Measurements from ENCODE around the gene TOM1L2.

Gene TOM1L2

DNA sequence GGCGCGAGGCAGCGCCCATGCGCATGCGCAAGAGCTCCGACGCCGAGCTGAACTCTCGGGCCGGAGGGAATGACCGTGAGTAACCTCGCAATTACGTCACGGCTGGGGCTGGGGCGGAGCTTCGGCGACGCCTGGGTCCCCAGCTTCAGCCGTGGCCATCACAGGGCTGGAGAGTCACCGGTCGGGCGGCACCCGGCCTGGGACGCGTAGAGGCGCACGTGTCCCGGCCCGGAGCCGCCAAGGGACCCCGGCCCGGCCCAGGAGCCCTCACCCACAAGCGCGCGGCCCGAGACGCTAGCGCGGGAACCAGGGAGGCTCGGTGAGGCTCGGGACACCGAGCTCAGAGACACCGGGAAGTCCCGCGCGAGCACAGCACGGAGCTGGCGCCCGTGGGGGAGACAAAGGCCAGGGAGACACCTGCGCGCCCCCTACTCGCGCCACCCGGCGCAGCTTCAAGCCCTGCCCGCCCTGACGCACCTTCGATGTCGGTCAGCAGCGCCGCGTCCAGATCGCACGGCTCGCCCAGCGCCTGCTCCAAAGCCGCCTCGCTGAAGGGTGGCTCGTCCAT lies 135.9 kb downstream of the TOM1L2 start:
- peak; percentile 89 to 98 for DNase-seq (ENCODE audit: low read depth in 2 of 2)

DNA sequence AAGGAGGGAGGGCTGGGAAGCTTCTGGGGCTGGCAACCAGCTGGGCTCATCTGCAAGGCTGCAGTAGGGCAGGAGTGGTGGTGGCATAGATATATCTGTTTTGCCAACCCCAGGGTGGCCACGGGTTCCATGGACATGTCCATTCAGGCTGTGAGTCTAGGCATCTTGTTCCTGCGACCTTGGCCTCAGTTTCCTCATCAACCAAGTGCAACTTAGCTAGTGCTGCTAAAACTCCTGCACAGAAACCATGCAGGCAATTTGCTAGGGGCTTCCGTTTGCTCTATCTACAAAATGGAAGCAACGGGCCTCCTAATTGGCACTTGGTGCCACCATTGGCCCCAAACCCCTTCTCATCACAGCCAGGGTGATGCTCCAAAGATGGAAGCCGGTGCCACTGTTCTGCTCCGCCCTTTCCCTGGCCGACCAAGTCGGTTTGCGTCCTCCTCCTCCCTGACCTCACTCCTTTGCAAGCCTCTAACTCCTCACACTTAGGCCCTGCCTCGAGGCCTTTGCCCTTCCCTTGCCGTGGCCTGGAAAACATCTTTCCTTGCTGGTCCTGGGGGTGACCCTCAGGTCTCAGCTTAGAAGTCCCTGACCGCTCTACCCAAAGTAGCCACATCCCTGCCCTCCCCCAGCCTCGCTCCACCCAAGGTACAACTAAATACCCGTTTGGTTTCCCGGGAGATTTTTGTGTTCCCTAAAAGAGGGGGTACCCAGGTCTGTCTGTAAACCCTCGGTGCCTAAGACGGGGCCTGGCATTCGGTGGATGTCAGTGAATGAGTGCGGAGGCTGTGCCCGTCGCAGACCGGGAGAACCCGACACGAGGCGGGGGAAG lies 136.6 kb downstream of the TOM1L2 start:
- no peak for DNase-seq (ENCODE audit: low read depth in 2 of 2)

DNA sequence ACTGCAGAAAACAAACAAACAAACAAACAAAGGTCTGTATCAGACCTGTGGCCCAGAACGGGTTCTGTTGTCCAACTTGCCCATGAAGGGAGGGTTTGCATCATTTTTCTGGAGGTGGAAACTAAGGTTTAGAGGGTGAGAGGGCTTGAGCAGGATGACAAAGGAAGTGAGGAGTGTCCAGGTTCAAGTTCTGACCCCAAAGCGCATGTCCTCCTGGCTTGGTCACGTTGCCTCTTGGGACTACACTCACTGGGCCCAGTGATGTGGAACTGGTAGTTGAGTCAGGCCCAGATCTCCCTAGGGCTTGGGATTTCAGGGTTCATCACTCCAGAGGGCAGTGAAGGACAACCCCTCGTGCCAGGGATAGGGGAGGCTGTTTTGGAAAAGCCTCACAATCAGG lies 137.2 kb downstream of the TOM1L2 start:
- DNase-seq (ENCODE audit: low read depth in 2 of 2) = no peak

DNA sequence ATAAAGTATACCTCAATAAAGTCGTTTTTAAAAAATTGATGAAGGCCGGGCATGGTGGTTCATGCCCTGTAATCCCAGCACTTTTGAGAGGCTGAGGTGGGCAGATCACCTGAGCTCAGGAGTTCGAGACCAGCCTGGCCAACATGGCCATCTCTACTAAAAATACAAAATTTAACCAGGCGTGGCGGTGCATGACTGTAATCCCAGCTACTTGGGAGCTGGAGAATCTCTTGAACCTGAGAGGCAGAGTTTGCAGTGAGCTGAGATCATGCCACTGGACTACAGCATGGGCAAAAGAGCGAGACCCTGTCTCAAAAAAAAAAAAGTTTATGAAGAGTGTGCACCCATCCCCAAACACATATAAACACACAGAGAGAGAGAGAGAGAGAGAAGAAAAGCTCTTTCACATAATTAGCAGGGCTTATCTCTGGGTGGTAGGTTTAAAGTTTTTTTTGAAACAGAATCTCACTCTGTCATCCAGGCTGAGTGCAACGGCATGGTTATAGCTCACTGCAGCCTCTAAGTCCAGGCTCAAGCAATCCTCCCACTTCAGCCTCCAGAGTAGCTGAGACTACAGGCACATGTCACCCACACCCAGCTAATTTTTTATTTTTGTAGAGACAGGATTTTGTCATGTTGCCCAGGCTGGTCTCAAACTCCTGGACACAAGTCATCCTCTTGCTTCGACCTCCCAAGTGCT lies 138.4 kb downstream of the TOM1L2 start:
- DNase-seq (ENCODE audit: low read depth in 2 of 2) = no peak

DNA sequence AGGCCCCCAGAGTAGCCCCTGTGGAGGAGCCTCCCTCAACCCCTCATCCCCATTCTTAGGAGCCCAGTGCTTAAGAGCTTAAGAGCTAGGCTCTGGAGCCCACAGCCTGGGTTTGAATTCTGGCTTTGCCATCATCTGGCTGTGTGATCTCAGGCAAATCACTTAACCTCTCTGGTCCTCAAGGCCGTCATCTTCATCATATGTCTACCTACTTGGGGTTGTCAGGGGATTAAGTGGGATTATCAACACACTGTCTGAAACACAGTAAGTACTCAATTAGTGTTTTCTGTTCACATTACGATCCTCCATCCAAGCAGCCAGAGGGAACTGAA lies 140.2 kb downstream of the TOM1L2 start:
- no peak for DNase-seq (ENCODE audit: low read depth in 2 of 2)

DNA sequence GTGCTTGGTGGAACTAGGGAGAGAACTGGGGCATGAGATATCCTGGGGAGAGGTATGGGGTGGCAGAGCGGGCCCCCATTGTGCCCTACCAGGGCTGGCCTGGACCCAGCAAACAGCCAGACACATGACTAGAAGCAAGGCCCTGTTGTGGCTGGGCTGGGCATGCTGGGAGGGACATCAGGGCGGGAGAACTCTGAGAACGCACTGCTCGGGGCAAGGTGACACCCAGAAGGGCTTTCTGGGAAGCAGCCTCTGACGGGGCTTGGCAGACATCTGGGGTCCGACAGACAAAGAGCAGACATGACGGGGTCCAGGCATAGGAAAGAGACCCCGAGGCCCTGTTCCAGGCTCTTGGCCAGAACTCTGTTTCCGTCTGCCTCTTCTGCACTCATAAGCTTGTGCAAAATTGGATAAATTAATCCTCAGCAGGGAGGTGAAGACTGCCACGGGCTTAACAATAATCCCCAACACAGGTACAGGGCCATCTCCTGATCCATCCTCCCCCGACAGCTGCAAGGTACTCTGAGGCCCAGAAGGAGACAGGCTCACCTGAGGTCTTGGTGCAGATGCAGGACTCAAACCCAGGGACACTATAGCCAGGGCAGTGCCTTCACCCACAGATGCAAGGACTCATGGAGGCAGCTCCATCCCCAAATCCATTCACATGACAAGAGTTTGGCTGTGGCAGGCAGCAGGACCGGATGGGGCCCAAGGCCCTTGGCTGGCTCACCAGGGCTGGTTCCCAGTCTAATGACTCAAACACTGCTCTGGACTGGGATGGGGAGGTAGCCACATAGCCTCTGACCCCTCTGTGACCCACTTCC lies 140.8 kb downstream of the TOM1L2 start:
- DNase-seq (ENCODE audit: low read depth in 2 of 2) = no peak

DNA sequence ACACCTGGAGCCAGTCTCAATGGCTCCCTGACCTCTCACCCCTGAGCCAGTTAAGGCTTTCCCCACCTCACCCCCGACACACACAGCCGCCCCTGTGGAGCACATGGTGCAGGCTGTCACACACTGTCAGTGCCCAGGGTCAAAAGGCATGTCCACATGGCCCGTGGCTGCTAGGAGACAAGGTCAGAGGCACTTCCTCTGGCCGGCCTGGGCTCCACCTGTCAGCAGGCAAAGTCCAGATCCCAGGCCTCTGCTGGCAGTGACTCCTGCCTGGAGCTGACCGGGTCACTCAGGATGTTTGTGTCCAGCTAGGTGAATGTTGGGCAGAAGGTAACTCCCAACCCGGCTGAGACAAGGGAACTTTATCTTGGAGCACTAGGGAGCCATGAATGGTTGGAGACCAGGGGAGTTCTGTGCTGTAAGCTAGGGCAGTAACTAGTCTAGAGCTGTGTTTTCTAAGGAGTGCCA lies 141.4 kb downstream of the TOM1L2 start:
- no peak for DNase-seq (ENCODE audit: low read depth in 2 of 2)

DNA sequence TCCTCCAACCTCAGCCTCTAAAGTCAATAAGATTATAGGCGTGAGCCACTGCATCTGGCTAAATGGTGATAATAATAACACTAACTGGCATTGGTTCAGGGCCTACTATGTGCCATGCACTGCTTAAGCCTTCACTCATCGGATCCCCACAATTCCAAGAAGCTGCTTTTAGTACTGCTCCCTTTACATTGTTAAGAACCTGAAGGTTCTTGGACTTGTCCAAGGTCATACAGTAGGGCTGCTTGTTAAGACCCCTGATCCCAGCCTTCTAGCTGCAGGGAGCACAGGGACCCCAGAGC lies 142.0 kb downstream of the TOM1L2 start:
- no peak for DNase-seq (ENCODE audit: low read depth in 2 of 2)

DNA sequence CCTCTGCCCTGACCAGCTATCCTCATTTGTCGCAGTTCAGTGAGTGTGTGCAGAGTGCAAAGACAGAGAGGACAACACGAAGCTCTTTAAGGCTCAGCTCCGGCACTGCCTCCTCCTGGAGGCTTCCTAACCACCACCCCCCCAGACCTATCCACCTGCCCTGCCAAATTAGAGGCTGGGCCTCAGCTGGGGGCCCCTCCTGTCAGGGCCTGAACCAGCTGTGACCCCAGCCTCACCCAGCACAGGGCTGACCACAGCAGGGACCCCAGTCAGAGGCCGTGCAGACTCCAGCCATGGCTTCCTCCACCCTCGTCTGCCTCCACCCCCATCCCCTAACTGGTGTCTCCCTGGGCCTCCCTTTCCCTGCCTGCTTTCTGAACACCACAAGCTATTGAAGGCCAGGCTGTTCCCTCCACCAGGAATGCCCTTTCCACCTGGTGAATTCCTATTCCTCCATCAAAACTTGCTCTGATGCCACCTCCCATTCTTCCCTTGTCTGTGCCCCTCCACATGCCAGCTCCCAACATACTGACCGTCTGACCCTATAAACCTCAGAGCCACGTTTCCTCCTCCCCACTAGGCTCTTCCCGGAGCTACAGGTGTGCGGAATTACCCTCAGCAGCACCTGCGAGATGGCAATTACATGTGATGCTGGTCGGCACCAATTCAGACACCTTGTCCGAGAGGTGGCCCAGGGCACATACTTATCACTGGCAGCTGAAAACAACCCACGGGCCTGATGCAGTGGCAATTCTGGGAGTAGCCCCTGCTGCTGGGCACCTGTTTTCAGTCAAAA lies 144.2 kb downstream of the TOM1L2 start:
- DNase-seq (ENCODE audit: low read depth in 2 of 2) = no peak

DNA sequence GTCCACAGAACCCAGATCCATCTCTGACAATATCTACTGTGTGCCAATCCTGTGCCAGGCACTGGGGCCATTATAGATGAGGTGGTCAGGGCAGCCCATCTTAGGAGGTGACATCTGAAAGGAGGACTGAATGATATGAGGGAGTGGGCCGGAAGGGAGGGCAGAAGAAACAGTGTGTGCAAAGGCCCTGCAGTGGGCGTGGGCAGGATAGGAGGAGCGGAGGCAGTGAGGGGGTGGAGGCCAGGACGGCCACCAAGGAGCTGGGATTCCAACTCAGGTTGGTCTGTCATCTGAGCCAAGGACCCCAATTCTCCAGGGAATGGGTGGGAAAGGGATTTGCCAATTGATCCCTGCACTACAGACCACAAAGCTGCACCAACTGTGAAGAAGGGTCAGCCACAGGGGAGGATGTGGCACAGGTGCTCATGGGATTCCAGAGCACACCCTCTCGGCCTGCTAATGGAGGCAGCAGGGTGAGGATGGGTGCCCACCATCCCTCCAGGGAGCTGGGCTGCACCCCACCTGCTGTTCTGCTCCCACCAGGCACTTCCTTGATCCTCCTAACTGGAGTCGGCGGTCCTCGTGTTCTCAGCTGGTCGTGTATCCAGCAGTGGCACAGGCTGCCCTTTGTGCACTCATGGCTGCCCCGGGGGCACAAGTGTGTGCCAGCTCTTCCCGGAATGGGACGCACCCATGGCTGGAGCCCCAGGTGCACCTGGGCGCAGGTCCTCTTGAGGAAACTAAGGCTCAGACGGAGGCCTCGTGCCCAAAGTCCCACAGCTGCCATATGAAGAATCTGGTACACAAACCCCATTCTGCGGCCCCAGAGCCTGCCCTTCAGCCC lies 145.0 kb downstream of the TOM1L2 start:
- DNase-seq (ENCODE audit: low read depth in 2 of 2) = no peak

DNA sequence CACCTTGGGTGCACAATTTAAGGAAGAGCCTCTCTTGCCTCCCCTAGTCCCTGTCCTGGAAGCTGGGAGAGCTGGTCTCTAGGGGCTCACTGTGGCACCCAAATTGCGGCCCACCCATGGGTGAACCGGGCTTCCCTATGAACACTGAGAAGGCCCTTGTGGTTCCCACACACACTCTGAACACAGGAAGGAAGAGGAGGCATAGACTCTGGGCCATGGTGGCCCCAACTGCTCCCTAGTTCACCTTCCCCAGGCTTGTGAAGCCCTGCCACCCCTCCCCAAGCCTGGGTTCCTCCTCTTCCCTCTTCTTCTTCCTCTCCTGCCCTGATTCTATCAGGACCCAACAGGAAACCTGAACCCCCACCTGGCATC lies 145.9 kb downstream of the TOM1L2 start:
- DNase-seq (ENCODE audit: low read depth in 2 of 2) = no peak

DNA sequence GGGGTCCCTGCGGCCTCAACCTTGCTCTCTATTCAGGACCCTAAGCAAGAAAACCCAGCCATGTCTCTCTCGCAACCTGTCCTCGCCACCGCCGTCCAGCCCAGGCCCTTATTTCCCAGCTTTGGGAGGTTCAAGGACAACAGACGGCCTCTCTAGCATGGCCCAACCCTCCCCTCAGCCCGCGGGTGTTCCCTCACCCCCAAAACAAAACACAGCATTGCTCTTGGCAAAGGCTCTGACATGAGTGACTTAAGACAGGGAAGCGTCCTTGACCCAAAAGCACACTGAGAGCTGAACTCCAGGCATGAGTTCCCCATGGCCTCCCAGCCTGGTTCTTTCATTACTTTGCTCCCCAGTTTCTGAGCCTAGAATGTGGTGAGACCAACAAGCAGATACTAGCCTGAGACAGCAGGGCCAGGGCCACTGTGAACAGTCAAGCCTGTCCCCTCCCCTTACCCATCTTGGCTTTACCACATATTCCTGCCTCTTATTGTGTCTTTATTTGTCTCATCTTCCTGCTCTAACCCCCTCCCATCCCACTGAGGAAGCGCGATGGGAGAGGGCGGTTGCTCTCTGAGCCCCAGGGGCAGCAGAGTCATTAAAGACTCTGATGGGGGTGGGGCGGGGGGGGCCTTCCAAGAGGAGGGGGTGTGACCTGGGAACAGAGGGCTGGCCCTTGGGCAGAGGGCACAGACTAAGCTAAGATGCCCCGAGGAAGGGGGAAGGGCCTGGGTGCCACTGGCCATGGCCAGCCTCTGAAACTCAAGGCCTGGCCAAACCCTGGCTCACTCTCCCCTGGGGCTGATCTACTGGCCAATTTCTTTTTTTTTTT lies 147.2 kb downstream of the TOM1L2 start:
- DNase-seq (ENCODE audit: low read depth in 2 of 2) = no peak

DNA sequence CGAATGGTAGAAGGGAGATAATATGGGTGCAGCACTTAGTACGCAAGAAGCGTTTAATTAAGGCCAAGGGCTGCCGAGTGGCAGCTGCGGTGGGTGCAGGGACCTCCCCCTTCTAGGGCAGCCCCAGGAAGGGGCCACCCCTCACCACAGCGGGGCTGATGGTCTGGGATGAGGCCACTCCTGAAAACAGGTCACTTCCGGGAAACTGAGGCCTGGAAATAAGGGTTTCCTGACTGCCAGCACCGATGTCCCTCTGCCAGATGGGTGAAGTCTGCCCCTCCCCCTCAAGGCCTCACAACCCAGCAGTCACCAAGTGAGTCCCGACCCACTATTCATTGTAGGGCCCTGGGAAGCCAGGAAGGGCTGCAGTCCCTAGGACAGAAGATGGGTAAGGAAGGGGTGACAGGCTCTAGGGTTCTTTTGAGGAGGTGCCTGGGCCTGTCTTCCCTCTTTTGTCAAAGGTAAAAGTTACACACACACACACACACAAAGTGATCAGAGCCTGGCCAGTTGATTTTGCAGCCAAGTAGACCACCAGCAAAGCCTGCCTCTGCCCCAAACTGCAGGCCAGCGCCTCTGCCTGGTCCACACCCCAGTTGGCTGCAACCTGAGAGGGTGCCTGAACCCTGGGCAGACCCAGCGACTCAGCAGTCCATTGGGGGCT lies 147.9 kb downstream of the TOM1L2 start:
- no peak for DNase-seq (ENCODE audit: low read depth in 2 of 2)

DNA sequence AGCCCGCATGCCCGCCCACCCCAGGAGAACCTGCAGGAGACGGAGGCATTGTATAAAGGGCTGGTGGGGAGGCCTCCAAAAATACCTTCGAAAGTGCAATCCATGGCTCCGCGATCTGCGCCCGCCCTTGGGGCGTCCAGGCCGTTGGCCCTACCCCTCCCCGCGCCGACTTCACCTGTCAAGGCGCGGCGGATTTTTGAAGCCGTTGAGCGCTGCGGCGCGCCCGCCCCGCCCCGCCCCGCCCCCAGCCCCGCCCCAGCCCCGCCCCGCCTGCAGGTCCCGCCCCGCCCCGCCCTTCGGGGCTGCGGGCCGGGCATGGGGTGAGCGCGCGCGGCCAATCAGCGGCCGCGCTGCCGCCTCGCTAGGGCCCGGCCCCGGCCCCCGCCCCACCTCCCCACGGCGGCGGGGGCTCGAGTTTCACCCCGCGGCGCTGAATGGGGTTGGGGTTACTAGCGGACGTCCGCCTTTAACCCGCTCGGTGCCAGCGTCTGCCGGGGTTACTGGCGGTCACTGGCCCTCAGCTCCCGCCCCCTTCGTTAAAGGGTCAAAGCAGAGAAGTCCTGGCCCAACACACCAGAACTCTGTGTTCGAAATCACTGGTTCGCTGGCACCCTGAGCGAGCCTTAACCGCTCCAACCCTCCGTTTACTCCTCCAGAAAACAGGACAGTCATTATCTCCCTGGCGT lies 148.6 kb downstream of the TOM1L2 start:
- peak; percentile 39 to 48 for DNase-seq (ENCODE audit: low read depth in 2 of 2)

DNA sequence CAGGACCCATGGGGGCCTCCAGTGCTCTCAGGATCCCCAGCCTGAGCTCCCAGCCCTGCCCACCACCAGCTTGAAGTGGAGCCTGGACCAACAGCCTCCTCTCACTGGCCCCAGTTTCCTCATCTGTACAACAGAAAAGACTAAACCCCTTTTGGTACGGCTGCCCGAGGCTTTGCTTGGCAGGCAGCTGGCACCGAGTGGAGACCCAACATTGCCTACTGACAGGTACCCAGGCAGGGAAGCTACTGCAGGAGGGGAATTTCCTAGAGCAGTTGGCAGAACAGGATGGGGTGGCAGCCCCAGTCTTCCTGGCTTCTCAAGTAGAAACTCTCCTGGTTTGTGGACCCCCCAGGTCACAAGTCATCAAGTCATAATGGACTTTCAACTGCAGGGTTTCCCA lies 149.6 kb downstream of the TOM1L2 start:
- DNase-seq (ENCODE audit: low read depth in 2 of 2) = no peak

DNA sequence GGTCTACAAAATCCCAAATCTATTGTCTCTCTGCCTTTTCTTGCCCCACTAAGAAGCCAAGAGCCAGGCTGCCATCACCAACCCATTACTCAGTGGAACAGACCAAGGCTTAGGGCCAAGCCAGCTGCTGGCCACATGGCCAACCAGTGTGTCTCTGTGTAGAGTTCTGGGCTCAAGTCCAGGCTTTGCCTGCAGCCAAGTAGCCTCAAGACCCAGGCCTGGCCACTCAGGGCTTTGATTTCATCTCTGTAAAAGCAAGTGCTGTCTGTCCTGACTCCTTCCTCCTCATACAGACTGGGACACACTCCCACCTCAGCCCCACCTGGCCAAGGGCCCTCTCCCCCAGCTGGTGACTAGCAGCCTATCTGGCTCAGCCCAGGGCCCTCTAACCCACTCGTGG lies 150.0 kb downstream of the TOM1L2 start:
- DNase-seq (ENCODE audit: low read depth in 2 of 2) = no peak

DNA sequence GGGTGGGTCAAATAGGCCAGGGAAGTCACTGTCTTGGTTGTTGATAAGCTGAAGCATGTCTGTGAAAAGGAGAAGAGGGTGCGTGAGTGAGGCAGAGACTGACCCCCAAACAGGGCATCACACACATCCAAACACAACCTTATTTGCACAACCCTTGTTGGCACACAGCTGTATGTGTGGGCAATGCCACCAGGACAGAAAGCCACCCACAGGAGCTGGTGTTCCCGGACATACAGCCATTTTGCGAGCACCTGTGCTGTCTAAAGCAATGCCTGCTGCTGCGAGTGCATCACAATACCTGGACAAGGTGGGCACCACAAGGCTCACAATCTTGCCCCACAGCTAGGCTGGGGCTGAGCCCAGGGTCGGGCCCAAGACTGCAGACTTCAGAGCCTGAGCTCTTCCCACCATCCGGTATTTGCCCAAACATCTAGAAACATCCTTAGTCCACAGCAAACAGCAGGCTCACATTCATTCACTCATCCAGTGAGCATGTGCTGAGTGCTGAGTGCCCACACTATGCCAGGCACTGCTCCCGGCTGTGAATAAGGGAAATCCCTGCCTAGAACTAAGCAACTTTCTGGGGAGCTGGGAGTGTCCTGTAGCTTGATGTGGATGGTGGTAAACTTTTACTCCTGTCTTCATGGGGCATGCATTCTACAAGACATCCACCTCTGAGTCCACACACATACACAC lies 151.6 kb downstream of the TOM1L2 start:
- DNase-seq (ENCODE audit: low read depth in 2 of 2) = no peak

DNA sequence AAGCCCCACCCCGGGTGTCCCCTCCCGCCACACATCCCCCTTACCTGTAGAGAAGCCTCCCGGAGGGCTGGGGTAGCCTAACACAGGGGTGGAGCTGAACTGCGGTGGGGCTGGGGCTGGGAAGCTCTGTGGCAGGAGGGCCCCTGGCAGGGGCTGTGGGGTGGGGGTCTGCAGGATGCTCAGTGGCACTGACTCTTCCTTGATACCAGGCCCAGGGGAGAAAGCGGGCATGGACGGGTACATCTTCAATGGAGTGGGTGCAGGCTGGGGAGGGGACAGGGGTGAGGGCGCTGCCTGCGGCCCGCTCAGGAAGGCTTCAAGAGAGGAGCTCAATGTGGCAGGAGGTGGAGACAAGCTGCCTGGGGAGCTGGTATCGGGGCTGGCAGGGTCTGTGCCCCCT lies 152.2 kb downstream of the TOM1L2 start:
- no peak for DNase-seq (ENCODE audit: low read depth in 2 of 2)
